Lung (tissue), 12 donors: ENCODE data around the gene TXNRD1. TPM values are rescaled to one million over a fixed set of nuclear protein-coding genes. Genes with fewer than 3 reads are reported as not detected.

ENCODE experiments used
- ATAC-seq: fragments of 200-7000 bp; cut with Tn5 transposase; one replicate; pipeline ENCODE4 v1.9.1; 2020; ENCODE audit warnings: moderate number of reproducible peaks; ENCODE audit not compliant: insufficient read depth, low FRiP score
- DNase-seq, 3 donors: peaks; one replicate each; pipeline ENCODE4 v3.0.0-alpha.2; 2013 to 2017
- H3K27ac ChIP-seq, 2 donors: one replicate each; pipeline ENCODE4 v1.5.1; 2013; ENCODE audit warnings: mild to moderate bottlenecking in 2 of 2, moderate library complexity in 2 of 2, control low read depth in 1 of 2, inconsistent platforms in 1 of 2, low read depth in 1 of 2, low read length in 1 of 2
- H3K27me3 ChIP-seq, 3 donors: one replicate each; pipeline ENCODE4 v1.5.1; 2013; ENCODE audit warnings: low read length in 2 of 3; ENCODE audit not compliant: control insufficient read depth in 3 of 3, insufficient read depth in 3 of 3
- H3K36me3 ChIP-seq, 4 donors: one replicate each; pipeline ENCODE4 v1.5.1; 2013; ENCODE audit warnings: low read length in 4 of 4, mild to moderate bottlenecking in 1 of 4, moderate library complexity in 1 of 4; ENCODE audit not compliant: control insufficient read depth in 4 of 4, insufficient read depth in 4 of 4
- H3K4me1 ChIP-seq, 5 donors: one replicate each; pipeline ENCODE4 v1.5.1; 2013; ENCODE audit warnings: low read length in 5 of 5, mild to moderate bottlenecking in 2 of 5, moderate library complexity in 1 of 5; ENCODE audit not compliant: control insufficient read depth in 5 of 5, insufficient read depth in 5 of 5
- H3K4me3 ChIP-seq: one replicate; pipeline ENCODE4 v1.5.1; 2013; ENCODE audit warnings: mild to moderate bottlenecking, control low read depth, moderate library complexity
- H3K9ac ChIP-seq, 2 donors: one replicate each; pipeline ENCODE4 v1.5.1; 2013; ENCODE audit warnings: low read length in 2 of 2, control low read depth in 1 of 2; ENCODE audit not compliant: insufficient read depth in 1 of 2
- H3K9me3 ChIP-seq, 4 donors: one replicate each; pipeline ENCODE4 v1.5.1; 2013; ENCODE audit warnings: low read length in 3 of 4, mild to moderate bottlenecking in 1 of 4, moderate library complexity in 1 of 4; ENCODE audit not compliant: control insufficient read depth in 4 of 4, insufficient read depth in 3 of 4
- CTCF ChIP-seq: IDR thresholded peaks from 2 replicates; pipeline ENCODE4 v1.5.1; 2012; ENCODE audit warnings: mild to moderate bottlenecking; ENCODE audit errors: control extremely low read depth, extremely low read depth
- WGBS, 2 donors: extraction: QIAGEN DNeasy Blood & Tissue Kit; methylation state at CpG; one replicate each; pipeline ENCODE4 v1.1.7; 2013; 5-methylcytosine and 5-hydroxymethylcytosine counted together
- polyA plus RNA-seq, 2 donors: library from polyadenylated mRNA; stranded (reverse); fragments of 200-250 nt; gene quantifications; one replicate each; pipeline ENCODE4 v1.2.1, GENCODE V29; 2013
- total RNA-seq, 2 donors: library from RNA; depleted of rRNA in 1 of 2; stranded (reverse); fragments of >200 nt in 1 of 2; gene quantifications; one replicate each; pipeline ENCODE4 v1.2.1, GENCODE V29; 2014 to 2021
- donor health status: control.
- donor health status: control.
- donor health status: Bipolar disorder and iron deficiency.
- donor health status: healthy.
- donor health status: DM: yes; HTN: yes; CAD: no.

TXNRD1 gene
- total and polyA plus RNA-seq, 4 donors: 74.2 to 166 (median 125) TPM

GRCh38 chr12:104190641-104191176 lies 24.9 kb upstream of the TXNRD1 start:
- Histone ChIP-seq H3K9me3 (peaks cover 0 to 4% (median 0%) of the 10 kb centered on the region in 4 donors), H3K27me3 (no peaks in the 10 kb centered on the region), H3K27ac (no peak overlapping the region), H3K4me1 (no peaks in the 10 kb centered on the region), H3K9ac (no peak overlapping the region), H3K4me3 (no peak overlapping the region), H3K36me3 (no peaks in the 10 kb centered on the region)
- 96 to 97% methylated on average over 3 of the region's 3 CpGs for WGBS, 2 donors
- DNase-seq (no peak), ATAC-seq (no peak)
- TF ChIP-seq CTCF: no peak

- DNase-seq: peak in 2 of 3 donors; percentile 68 to 81
- H3K4me3 ChIP-seq: no peak overlapping the region
- WGBS, 2 donors: 60 to 64% methylated on average over 2 of the region's 2 CpGs
- peaks cover 0 to 5% (median 0%) of the 10 kb centered on the region in 4 donors for H3K9me3 ChIP-seq
- no peak overlapping the region for H3K9ac ChIP-seq
- ATAC-seq: peak; percentile 19
- no peaks in the 10 kb centered on the region for H3K4me1 ChIP-seq
- no peak for TF ChIP-seq CTCF
- no peaks in the 10 kb centered on the region for H3K36me3 ChIP-seq
- H3K27me3 ChIP-seq: no peaks in the 10 kb centered on the region
- H3K27ac ChIP-seq: no peak overlapping the region
These were observed 18.3 kb upstream of the TXNRD1 start for GRCh38 chr12:104197264-104197663.

- H3K9me3 ChIP-seq: peaks cover 0 to 5% (median 0%) of the 10 kb centered on the region in 4 donors
- H3K36me3 ChIP-seq: no peaks in the 10 kb centered on the region
- WGBS, 2 donors: 85 to 90% methylated on average over 2 of the region's 2 CpGs
- no peak overlapping the region for H3K9ac ChIP-seq
- DNase-seq (no peak), ATAC-seq (no peak)
- H3K27ac ChIP-seq: no peak overlapping the region
- H3K27me3 ChIP-seq: no peaks in the 10 kb centered on the region
- no peak for TF ChIP-seq CTCF
- H3K4me3 ChIP-seq: no peak overlapping the region
- H3K4me1 ChIP-seq: no peaks in the 10 kb centered on the region
These were observed 15.6 kb upstream of the TXNRD1 start for GRCh38 chr12:104199964-104200363.
